GM23248 (cell line): Measurements from ENCODE around the gene SLC1A6.

Source experiments
- EZH2 ChIP-seq: fragments of 200-600 bp; sonication (generic); IDR thresholded peaks from 2 replicates; pipeline ENCODE4 v1.6.1; 2018; ENCODE audit warnings: antibody characterized with exemption, mild to moderate bottlenecking; ENCODE audit not compliant: insufficient read depth, poor library complexity, severe bottlenecking
- EZH2phosphoT487 ChIP-seq: fragments of 200-600 bp; sonication (generic); IDR thresholded peaks from 2 replicates; pipeline ENCODE4 v1.6.1; 2018; ENCODE audit warnings: antibody characterized with exemption, moderate library complexity, mild to moderate bottlenecking, low read depth; ENCODE audit not compliant: insufficient read depth

- no peak for TF ChIP-seq EZH2
- no peak for TF ChIP-seq EZH2phosphoT487
Observed at GRCh38 chr19:14906711-14907110, 73.0 kb downstream of the SLC1A6 start.
